HCEC 1CT (cell line): ENCODE data around the gene CASP2.
"Not testable (repeated sequence)": the region's sequence is repeated elsewhere in the genome, so short reads cannot be mapped to it uniquely, and the experiment has no call there.

Experiments
- DNase-seq: peaks from one replicate; pipeline ENCODE4 v3.0.0-alpha.2; 2017

The CASP2 gene

GRCh38 chr7:143287935-143288826, at the start of gene CASP2:
Gene CASP2, plus strand, starts transcription at chr7:143288351. Its CDS starts 105 bp downstream, at chr7:143288456.
- peak; percentile 96 for DNase-seq

DNA sequence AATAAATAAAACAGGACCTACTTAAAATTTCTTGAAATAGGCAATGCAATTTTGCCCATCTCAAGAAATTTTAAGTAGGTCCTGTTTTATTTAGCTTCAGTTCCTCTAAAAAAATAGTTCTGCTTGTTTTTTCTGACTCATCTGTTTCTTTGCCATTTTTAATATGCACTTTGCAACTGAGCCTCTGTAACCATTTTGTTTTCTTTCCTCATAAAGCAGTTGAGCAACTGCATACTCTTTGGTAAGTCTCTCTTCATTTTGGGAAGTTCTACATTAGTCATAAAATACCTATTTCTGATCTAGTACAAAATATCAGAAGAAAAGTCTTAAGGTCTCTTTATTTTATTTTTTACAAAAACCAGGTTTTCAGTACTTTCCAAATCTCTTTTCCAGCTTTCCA, 48.3 kb upstream of the CASP2 start:
- DNase-seq: peak; percentile 52

DNA sequence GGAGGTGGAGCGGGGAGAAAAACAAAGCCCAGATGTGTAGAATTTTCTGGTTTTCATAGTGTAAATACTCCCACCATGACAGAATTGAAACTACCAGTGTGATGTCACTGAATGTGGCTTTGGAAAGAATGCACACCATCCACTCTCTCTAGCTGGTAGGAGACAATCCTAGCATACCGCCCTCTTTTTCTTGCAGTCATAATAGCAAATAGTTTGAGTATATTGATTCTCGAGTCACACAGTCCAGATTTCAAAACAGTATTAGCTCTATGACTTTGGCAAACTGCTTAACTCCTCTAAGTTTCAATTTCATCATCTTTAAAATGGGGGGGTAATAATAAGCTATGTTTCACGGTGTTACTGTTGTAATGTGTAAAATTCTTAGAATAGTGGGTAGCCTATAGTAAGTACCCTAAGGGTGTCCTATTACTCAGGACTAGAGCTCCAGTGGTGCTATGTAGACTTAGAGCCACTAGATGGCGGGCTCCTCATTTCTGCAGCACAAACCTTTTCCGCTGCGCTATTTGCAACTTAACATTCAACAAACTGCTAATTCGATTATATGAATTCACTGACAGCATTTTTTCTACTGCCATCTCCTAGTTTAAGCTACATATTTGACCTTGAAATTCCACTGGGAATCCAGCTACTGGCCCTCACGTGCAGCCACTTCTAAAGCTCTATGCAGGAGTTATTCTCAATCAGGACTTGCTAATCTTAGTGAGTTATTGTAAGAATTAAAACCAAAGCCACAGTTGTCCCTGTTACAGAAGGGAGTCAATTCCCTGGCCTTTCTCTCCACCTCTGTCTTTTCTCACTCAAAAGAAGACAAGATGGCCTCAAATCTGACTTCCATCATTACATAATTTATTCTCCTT, 47.6 kb upstream of the CASP2 start:
- peak; percentile 81 for DNase-seq

GRCh38 chr7:143242306-143242705, 45.8 kb upstream of the CASP2 start:
- DNase-seq: no peak

DNA sequence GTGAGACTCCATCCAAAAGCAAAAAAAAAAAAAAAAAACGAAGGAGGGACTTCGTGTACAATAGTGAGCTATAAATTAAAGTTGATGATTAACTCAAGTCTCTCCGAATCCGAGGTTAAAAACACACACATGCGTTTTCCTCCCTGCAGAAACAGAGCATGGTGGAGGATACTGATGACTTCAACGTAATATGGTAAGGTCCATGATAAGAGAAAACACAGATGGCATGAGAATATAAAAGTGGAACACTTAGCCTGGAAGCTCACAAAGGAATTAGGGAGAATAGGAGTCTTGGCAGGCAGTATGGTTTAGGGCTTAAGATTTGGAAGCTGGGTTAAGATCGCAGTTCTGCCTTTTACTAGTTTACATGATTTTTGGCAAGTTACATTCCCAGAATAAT, 45.0 kb upstream of the CASP2 start:
- DNase-seq: no peak

DNA sequence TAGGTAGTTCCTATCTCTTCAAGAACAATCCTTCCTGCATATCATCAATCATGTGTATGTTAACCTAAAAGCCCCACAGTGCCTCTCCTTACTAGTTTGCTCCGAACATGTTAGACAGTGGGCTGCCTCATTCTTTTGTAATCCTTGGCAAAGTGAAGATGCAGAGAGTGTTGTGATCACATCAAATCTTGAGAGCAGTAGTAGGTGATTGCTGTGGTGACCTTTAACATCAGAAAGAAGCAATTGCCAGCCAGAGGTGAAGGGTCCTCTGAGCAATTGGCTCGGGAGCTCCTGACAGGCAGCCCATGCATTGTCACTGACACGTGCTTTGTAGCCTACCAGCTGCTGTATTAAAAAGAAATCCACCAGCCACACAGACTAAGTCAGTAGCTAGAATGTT, 44.5 kb upstream of the CASP2 start:
- DNase-seq: no peak

DNA sequence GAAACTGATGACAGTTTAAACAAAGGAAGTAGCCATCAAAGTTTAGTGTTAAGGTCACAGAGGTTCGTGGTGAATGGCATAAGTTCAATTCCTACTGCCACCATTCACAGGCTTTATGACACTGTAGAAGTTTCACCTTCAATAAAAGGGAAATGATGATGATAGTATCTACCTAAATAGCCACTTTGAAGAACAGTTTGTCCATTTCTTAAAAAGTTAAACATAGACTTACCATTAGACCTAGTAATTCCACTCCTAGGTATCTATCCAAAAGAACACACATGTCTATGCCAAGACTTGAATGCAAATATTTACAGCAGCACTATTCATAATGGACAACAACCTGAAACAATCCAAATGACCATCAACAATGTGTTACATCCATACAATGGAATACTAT, 43.8 kb upstream of the CASP2 start:
- no peak for DNase-seq

DNA sequence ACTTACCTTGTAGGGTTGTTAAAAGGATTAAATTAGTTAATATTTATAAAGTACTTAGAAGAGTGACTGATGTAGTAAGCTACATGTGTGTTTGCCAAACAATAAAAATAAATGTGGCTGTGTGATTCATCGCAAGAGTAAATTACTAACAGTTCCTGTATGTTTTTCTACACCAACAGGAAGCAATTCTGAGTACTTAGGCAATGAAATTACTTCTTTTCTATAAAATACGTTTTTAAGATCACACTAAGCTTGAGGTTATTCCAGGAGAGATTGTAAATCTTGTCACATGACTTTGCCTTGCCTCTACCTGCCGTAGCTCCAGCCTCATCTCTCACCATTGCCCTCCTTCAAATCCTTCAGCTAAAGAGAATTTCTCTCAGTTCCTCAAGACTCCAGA, 43.0 kb upstream of the CASP2 start:
- peak; percentile 73 for DNase-seq

GRCh38 chr7:143247372-143247771, 40.8 kb upstream of the CASP2 start:
- DNase-seq: no peak

- no peak for DNase-seq
These were observed 39.3 kb upstream of the CASP2 start for GRCh38 chr7:143248761-143249354.

DNA sequence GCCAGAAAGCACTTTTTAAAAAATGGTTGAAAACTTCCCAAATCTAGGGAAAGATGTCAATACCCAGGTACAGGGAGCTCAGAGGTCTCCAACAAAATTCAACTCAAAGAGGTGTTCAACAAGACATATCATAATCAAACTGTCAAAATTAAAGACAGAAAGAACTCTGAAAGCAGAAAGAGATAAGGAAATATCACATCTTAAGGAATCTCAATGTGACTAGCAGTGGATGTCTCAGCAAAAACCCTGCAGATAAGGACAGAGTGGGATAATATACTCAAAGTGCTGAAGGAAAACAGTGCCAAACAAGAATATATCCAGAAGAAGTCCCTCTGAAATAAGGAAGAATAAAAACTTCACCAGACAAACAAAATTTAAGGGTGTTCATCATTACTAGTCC, 38.0 kb upstream of the CASP2 start:
- no peak for DNase-seq

DNA sequence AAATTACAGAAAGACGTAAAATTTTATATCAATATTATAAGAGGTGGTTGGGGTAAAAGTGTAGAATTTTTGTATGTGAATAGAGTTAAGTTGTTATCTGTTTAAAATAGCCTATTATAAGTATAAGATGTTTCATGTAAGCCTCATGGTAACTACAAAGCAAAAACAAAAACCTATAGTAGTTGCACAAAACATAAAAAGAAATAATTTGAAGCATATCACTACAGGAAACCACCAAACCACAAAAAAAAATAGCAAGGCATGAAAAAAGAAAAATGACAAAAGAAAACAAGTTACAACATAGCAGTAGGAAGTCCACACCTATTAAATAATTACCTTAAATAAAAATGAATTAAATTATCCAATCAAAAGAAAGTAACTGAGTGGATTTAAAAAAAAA, 37.3 kb upstream of the CASP2 start:
- no peak for DNase-seq

DNA sequence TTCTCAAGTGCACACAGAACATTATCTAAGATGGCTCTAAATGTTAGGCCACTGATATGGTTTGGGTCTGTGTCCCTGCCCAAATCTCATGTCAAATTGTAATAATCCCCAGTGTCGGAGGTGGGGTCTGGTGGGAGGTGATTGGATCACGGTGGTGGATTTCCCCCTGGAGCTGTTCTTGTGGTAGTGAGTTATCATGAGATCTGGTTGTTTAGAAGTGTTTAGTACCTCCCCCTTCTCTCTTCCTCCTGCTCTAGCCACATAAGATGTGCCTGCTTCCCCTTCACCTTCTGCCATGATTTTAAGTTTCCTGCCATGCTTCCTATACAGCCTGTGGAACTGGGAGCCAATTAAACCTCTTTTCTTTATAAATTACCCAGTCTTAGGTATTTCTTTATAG, 36.1 kb upstream of the CASP2 start:
- no peak for DNase-seq

DNA sequence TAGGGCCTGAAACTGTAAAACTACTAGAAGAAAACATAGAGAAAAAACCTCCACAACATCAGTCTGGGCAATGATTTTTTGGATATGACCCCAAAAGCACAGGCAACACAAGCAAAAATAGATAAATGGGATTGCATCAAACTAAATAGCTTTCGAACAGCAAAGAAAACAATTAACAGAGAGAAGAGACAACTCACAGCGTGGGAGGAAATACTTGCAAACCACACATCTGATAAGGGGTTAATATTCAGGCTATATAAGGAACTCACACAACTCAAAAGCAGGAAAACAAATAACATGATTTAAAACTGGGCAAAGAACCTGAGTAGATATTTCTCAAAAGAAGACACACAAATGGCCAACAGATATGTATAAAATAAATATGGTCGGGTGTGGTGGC, 32.6 kb upstream of the CASP2 start:
- DNase-seq: no peak

GRCh38 chr7:143256325-143256724, 31.8 kb upstream of the CASP2 start:
- DNase-seq: no peak

DNA sequence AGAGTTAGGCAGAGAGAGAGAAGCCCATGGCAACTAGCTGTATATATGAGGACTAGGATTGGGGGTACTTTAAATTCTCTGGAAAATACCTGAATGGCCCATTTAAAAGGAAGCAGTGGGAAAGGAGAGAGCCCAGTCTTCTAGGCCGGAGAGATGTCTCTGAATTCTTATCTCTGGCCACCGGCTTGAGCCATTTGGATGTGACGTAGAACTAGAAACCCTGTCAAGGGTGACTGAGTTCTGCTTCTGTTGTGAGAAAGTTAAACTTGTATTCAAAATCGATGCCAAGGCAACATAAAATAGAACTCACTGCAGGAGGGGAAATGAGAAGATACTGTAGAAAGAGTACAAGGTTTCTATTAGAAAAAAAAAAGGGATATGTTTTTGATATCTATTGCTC, 31.2 kb upstream of the CASP2 start:
- no peak for DNase-seq

DNA sequence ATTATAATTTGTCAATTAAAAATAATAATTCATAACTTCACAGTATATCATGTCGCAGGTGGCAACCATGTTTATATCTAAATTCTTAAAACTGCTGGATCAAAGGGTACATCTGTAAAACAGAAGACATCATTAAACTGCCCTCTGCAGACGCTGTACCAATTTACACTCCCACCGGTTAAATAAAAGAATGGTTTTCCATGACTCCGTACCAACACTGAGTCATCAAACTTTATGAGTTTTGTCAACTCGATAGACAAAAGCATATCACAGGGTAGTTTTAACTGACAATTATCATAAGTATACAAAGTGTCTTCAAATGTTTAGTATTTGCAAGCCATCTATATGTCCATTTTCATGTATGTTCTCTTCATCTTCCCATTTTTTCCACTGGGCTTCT, 30.6 kb upstream of the CASP2 start:
- DNase-seq: no peak

DNA sequence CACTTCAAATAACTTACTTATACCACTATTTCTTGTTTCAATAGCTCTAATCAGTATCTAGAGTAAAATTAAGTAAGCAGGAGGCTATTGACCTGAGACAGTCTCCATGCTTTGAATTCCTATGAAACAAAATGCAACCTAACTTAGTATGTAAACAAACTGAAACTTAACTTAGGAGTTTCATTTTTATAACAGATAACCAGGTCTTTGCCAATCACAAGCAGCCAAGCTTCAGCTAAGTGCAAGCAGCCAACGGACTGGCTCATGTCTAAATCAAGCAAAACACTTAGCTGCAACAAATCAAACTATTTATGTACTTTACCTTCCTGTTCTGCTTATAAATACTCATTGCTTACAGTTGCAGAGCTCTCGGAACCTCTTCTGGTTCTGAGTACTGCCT, 29.3 kb upstream of the CASP2 start:
- DNase-seq: no peak

- DNase-seq: no peak
These were observed 28.4 kb upstream of the CASP2 start for GRCh38 chr7:143259765-143260164.

DNA sequence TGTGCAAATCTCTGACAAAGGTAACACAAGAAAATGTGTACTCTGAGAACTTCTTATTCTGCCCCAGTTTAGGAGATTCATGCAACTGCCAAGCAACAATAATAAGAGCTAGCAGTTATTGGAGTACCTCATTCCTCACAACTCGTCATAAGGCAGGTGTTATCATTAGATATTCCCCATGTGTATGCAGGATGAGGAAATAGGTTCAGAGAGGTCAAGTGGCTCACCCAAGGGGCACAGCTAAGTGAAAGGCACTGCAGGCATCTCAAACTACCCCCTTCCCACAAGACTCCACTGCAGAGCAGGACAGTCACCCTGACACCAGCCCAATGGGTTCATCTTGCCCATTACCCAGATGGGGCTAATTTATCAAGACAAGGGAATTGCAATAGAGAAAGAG, 26.2 kb upstream of the CASP2 start:
- DNase-seq: no peak

DNA sequence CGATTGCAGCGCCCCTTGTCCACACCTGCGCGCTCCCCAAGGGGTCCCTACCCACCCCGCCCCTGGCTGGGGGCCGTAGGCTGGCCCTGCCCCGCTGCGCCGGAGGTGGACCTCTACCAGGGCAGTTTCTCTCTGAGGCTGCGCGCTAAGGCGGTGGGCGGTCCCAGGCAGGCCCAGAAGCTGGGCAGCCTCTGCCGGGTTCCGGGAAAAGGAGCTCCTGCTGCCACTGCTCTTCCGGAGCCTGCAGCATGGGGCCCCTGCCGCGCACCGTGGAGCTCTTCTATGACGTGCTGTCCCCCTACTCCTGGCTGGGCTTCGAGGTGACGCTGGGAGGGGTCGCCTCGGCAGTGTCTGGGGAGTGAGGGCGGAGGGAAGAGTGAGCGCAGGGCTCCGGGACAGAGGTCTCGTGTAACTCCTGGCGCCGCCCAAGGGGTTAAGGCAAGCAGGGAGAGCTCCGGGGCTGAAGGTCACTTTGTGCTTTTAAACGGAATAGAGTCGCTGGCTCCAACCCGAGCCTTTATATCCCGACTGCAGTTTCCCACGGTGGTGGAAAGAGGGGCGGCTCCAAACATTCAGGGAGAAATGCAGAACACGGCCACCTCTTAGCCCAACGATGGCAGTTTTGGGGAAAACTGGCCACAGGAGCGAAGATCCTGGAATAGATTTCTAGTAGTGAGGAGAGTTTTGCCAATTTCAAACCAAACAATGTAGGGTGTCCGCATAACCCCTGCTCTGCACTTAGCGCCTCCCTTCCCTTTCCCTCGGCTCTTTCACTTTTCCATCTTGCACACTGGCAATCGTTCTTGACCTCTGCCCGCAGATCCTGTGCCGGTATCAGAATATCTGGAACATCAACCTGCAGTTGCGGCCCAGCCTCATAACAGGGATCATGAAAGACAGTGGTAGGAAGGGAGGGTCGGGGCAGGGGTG, 24.6 kb upstream of the CASP2 start, which contains the start of gene GSTK1:
TSS of gene GSTK1 (plus strand) at position 176 of the 930 bp plus-strand sequence. CDS start at position 249, 73 bp downstream.
- DNase-seq: peak; percentile 67

GRCh38 chr7:143264196-143264568, 24.0 kb upstream of the CASP2 start:
- DNase-seq: not testable (repeated sequence)
